ENCODE results near the gene KCNA1. TPM values are rescaled to one million over a fixed set of nuclear protein-coding genes. Genes with fewer than 3 reads are reported as not detected.

KCNA1 gene
- total and polyA plus RNA-seq, 8 donors = 0.15 to 5.4 (median 1.9) TPM; not detected in 4

- Histone ChIP-seq H3K4me1 (no peaks in the 10 kb centered on the region), H3K36me3 (no peaks in the 10 kb centered on the region), H3K27ac (no peak overlapping the region), H3K27me3 (peaks cover 0 to 39% (median 4%) of the 10 kb centered on the region in 3 donors), H3K9me3 (no peaks in the 10 kb centered on the region), H3K4me3 (no peak overlapping the region)
- intact Hi-C loops (cut with DNase I; ENCODE audit: low total_unique reads) = no loop called here
- 56 to 83% (median 79%) methylated on average over 4 of the region's 4 CpGs for WGBS, 5 donors
- TF ChIP-seq EP300 (IDR thresholded peaks at IDR 0.05) (no peak), CTCF (IDR thresholded peaks at IDR 0.05) (no peak), POLR2A (IDR thresholded peaks at IDR 0.05) (no peak), POLR2AphosphoS5 (IDR thresholded peaks at IDR 0.05) (no peak)
- no peak for DNase-seq
These were observed 34.2 kb downstream of the KCNA1 start for GRCh38 chr12:4943938-4944284.

GRCh38 chr12:4947253-4947652, 37.5 kb downstream of the KCNA1 start:
- 66 to 78% (median 71%) methylated on average over 12 of the region's 12 CpGs for WGBS, 5 donors
- no peak overlapping the region for H3K4me3 ChIP-seq
- DNase-seq = no peak
- TF ChIP-seq POLR2A (IDR thresholded peaks at IDR 0.05) (no peak), CTCF (IDR thresholded peaks at IDR 0.05) (no peak), EP300 (IDR thresholded peaks at IDR 0.05) (no peak), POLR2AphosphoS5 (IDR thresholded peaks at IDR 0.05) (no peak)
- peaks cover 0 to 45% (median 8%) of the 10 kb centered on the region in 3 donors for H3K27me3 ChIP-seq
- no peaks in the 10 kb centered on the region for H3K36me3 ChIP-seq
- no peak overlapping the region for H3K27ac ChIP-seq
- H3K4me1 ChIP-seq = no peaks in the 10 kb centered on the region
- intact Hi-C loops (cut with DNase I; ENCODE audit: low total_unique reads) = no loop called here
- no peaks in the 10 kb centered on the region for H3K9me3 ChIP-seq

GRCh38 chr12:4951083-4951482, 41.4 kb downstream of the KCNA1 start:
- peaks cover 0 to 80% (median 9%) of the 10 kb centered on the region in 3 donors for H3K27me3 ChIP-seq
- 66 to 85% (median 83%) methylated on average over 7 of the region's 7 CpGs for WGBS, 5 donors
- DNase-seq = no peak
- no peak for TF ChIP-seq POLR2A (IDR thresholded peaks at IDR 0.05)
- no peak for TF ChIP-seq EP300 (IDR thresholded peaks at IDR 0.05)
- no peak for TF ChIP-seq POLR2AphosphoS5 (IDR thresholded peaks at IDR 0.05)
- TF ChIP-seq CTCF (IDR thresholded peaks at IDR 0.05) = no peak
- H3K27ac ChIP-seq = no peak overlapping the region
- no peaks in the 10 kb centered on the region for H3K4me1 ChIP-seq
- no peaks in the 10 kb centered on the region for H3K9me3 ChIP-seq
- no peak overlapping the region for H3K4me3 ChIP-seq
- intact Hi-C loops (cut with DNase I; ENCODE audit: low total_unique reads) = no loop called here
- no peaks in the 10 kb centered on the region for H3K36me3 ChIP-seq

- 45 to 66% (median 60%) methylated on average over 3 of the region's 3 CpGs for WGBS, 5 donors
These were observed 41.9 kb downstream of the KCNA1 start for GRCh38 chr12:4951601-4952000.

More at GRCh38 chr12:4951601-4952000, 41.9 kb downstream of the KCNA1 start:
- DNase-seq = no peak
- no peaks in the 10 kb centered on the region for H3K4me1 ChIP-seq
- no peak overlapping the region for H3K27ac ChIP-seq
- H3K9me3 ChIP-seq = no peaks in the 10 kb centered on the region
- TF ChIP-seq CTCF (IDR thresholded peaks at IDR 0.05) = no peak
- TF ChIP-seq EP300 (IDR thresholded peaks at IDR 0.05) = no peak
- no peak for TF ChIP-seq POLR2A (IDR thresholded peaks at IDR 0.05)
- no peak for TF ChIP-seq POLR2AphosphoS5 (IDR thresholded peaks at IDR 0.05)
- no peak overlapping the region for H3K4me3 ChIP-seq
- H3K27me3 ChIP-seq = peaks cover 0 to 84% (median 9%) of the 10 kb centered on the region in 3 donors
- H3K36me3 ChIP-seq = no peaks in the 10 kb centered on the region
- intact Hi-C loops (cut with DNase I; ENCODE audit: low total_unique reads) = no loop called here
